Keratinocyte (primary cell): Measurements from ENCODE around the gene CHID1. TPM values are rescaled to one million over a fixed set of nuclear protein-coding genes. Genes with fewer than 3 reads are reported as not detected.

Source experiments
- DNase-seq: peaks from one replicate; pipeline ENCODE4 v3.0.0-alpha.2; 2011; ENCODE audit warnings: low read depth, missing footprints, low spot score
- FAIRE-seq: peaks from 2 replicates; lab custom pipeline; 2011; peaks lifted over from hg19 to GRCh38; lab: Jason Lieb, UNC
- H2AFZ ChIP-seq: 2 replicates; pipeline ENCODE4 v1.6.0; 2012; ENCODE audit warnings: low read length, control low read depth, inconsistent platforms; ENCODE audit not compliant: control insufficient read depth
- H3K27ac ChIP-seq: 2 replicates; pipeline ENCODE4 v1.5.1; 2011; ENCODE audit warnings: low read length; ENCODE audit not compliant: control insufficient read depth, insufficient read depth
- H3K27me3 ChIP-seq: 3 replicates; pipeline ENCODE4 v1.6.0; 2011; ENCODE audit warnings: low read length; ENCODE audit not compliant: control insufficient read depth, insufficient read depth; ENCODE audit errors: extremely low read depth
- H3K36me3 ChIP-seq, 2 experiments: 2 replicates in 1 of 2; 3 replicates in 1 of 2; pipeline ENCODE4 v1.5.1; 2011; ENCODE audit warnings: low read length in 2 of 2, mild to moderate bottlenecking in 1 of 2; ENCODE audit not compliant: control insufficient read depth in 2 of 2, insufficient read depth in 2 of 2; ENCODE audit errors: extremely low read depth in 1 of 2
- H3K4me1 ChIP-seq: 3 replicates; pipeline ENCODE4 v1.5.1; 2011; ENCODE audit warnings: low read length; ENCODE audit not compliant: control insufficient read depth, insufficient read depth; ENCODE audit errors: extremely low read depth
- H3K4me2 ChIP-seq: 3 replicates; pipeline ENCODE4 v1.6.0; 2011; ENCODE audit warnings: low read depth, low read length; ENCODE audit not compliant: control insufficient read depth, insufficient read depth; ENCODE audit errors: extremely low read depth
- H3K4me3 ChIP-seq, 3 experiments: fragments of 200-600 bp in 1 of 3; sonication (generic) in 1 of 3; 2 replicates in 2 of 3; 3 replicates in 1 of 3; pipeline ENCODE4 v1.5.1; 2011 to 2016; ENCODE audit warnings: low read length in 3 of 3, mild to moderate bottlenecking in 3 of 3, control low read depth in 2 of 3, inconsistent platforms in 1 of 3, low read depth in 1 of 3, mixed read lengths in 1 of 3, mixed run types in 1 of 3, moderate library complexity in 1 of 3; ENCODE audit not compliant: control insufficient read depth in 2 of 3, insufficient read depth in 2 of 3; ENCODE audit errors: extremely low read depth in 1 of 3
- H3K79me2 ChIP-seq: 2 replicates; pipeline ENCODE4 v1.6.0; 2012; ENCODE audit warnings: low read length; ENCODE audit not compliant: control insufficient read depth, insufficient read depth
- H3K9ac ChIP-seq: 3 replicates; pipeline ENCODE4 v1.6.0; 2011; ENCODE audit warnings: low read length; ENCODE audit not compliant: control insufficient read depth, insufficient read depth; ENCODE audit errors: extremely low read depth
- H3K9me1 ChIP-seq: 3 replicates; pipeline ENCODE4 v1.6.0; 2011; ENCODE audit warnings: low read length; ENCODE audit not compliant: control insufficient read depth, insufficient read depth; ENCODE audit errors: extremely low read depth
- H3K9me3 ChIP-seq: 2 replicates; pipeline ENCODE4 v1.5.1; 2012; ENCODE audit warnings: low read depth, low read length; ENCODE audit not compliant: control insufficient read depth
- H4K20me1 ChIP-seq: 3 replicates; pipeline ENCODE4 v1.6.0; 2011; ENCODE audit warnings: low read length; ENCODE audit not compliant: control insufficient read depth, insufficient read depth; ENCODE audit errors: extremely low read depth
- CTCF ChIP-seq, 3 experiments: IDR thresholded peaks in 1 of 3; conservative IDR thresholded peaks in 1 of 3; optimal IDR thresholded peaks in 1 of 3; 2 replicates in 2 of 3; 3 replicates in 1 of 3; pipeline versions ENCODE3 to v1.5.1; 2011; ENCODE audit warnings: low read length in 3 of 3, mild to moderate bottlenecking in 3 of 3, moderate library complexity in 2 of 3, control low read depth in 1 of 3, inconsistent platforms in 1 of 3; ENCODE audit not compliant: insufficient read depth in 2 of 3; ENCODE audit errors: extremely low read depth in 1 of 3
- EZH2 ChIP-seq: IDR thresholded peaks from one replicate; pipeline ENCODE4 v1.6.1; 2012; ENCODE audit warnings: inconsistent platforms, mild to moderate bottlenecking, low read length, moderate library complexity
- dilution Hi-C: fragments of 300-500 bp; cut with MboI; formaldehyde crosslinking; loops from one replicate; pipeline ENCODE4 v1.7.0; 2020; ENCODE audit warnings: low sequenced_read_pairs; ENCODE audit not compliant: extremely low pct_ligation_motif_present
- polyA plus RNA-seq, 5 experiments: library from polyadenylated mRNA; depleted of rRNA in 3 of 5; stranded (reverse) in 3 of 5; stranded (forward) in 1 of 5; unstranded in 1 of 5; fragments of >200 nt; gene quantifications; 1 replicate in 1 of 5; 2 replicates in 3 of 5; 3 replicates in 1 of 5; pipeline versions ENCODE4 v1.2.1 to v1.2.3, GENCODE V29; 2011 to 2012; ENCODE audit warnings: missing spikeins in 2 of 5, low read depth in 1 of 5, low replicate concordance in 1 of 5

Gene CHID1
- polyA plus RNA-seq, 1 donor (not counting 4 experiments of a cell fraction or from before 2014, with no cell fraction given) = 23.0 TPM

GRCh38 chr11:870418-870817 is 40.2 kb downstream of the CHID1 start:
- no peak for FAIRE-seq
- Histone ChIP-seq H3K27ac (no peak overlapping the region), H3K4me1 (no peaks in the 10 kb centered on the region), H2AFZ (no peak overlapping the region), H3K9ac (no peak overlapping the region), H3K9me1 (no peaks in the 10 kb centered on the region), H3K9me3 (no peaks in the 10 kb centered on the region), H3K27me3 (peaks cover 2% of the 10 kb centered on the region), H3K4me2 (no peak overlapping the region), H4K20me1 (peaks cover 2% of the 10 kb centered on the region), H3K36me3 (peaks cover 0 to 9% of the 10 kb centered on the region in 2 experiments), H3K4me3 (no peak overlapping the region), H3K79me2 (no peaks in the 10 kb centered on the region)
- no peak for TF ChIP-seq EZH2
- TF ChIP-seq CTCF (optimal IDR thresholded peaks at IDR 0.05 in 1 of 3, IDR thresholded peaks at IDR 0.05 in 1 of 3, conservative IDR thresholded peaks at IDR 0.05 in 1 of 3; ENCODE audit: extremely low read depth in 1 of 3, insufficient read depth in 2 of 3, low read length in 3 of 3) = no peak
- no peak for DNase-seq
- dilution Hi-C loops = no loop called here

- Histone ChIP-seq H3K27me3 (peaks cover 2% of the 10 kb centered on the region), H2AFZ (no peak overlapping the region), H3K9me3 (no peaks in the 10 kb centered on the region), H4K20me1 (peaks cover 2% of the 10 kb centered on the region), H3K9me1 (no peaks in the 10 kb centered on the region), H3K9ac (no peak overlapping the region), H3K4me2 (no peak overlapping the region), H3K4me3 (no peak overlapping the region), H3K4me1 (no peaks in the 10 kb centered on the region), H3K27ac (no peak overlapping the region), H3K36me3 (peaks cover 0 to 9% of the 10 kb centered on the region in 2 experiments), H3K79me2 (no peaks in the 10 kb centered on the region)
- TF ChIP-seq CTCF (optimal IDR thresholded peaks at IDR 0.05 in 1 of 3, IDR thresholded peaks at IDR 0.05 in 1 of 3, conservative IDR thresholded peaks at IDR 0.05 in 1 of 3; ENCODE audit: extremely low read depth in 1 of 3, insufficient read depth in 2 of 3, low read length in 3 of 3) (peak in 2 of 3 experiments; percentile 13 to 38), EZH2 (no peak)
- DNase-seq (no peak), FAIRE-seq (no peak)
- dilution Hi-C loops = no loop called here
Observed at GRCh38 chr11:870127-870413, 40.5 kb downstream of the CHID1 start.
